HG03095 (cell line): ENCODE measurements around the gene SEPTIN14.
"Not testable (repeated sequence)": the region's sequence is repeated elsewhere in the genome, so short reads cannot be mapped to it uniquely, and the experiment has no call there.

Experiments used
- ATAC-seq: cut with Tn5 transposase; IDR thresholded peaks from one replicate; pipeline ENCODE4 v1.9.1; 2021; ENCODE audit warnings: moderate library complexity; ENCODE audit not compliant: unreplicated experiment

Gene SEPTIN14

DNA sequence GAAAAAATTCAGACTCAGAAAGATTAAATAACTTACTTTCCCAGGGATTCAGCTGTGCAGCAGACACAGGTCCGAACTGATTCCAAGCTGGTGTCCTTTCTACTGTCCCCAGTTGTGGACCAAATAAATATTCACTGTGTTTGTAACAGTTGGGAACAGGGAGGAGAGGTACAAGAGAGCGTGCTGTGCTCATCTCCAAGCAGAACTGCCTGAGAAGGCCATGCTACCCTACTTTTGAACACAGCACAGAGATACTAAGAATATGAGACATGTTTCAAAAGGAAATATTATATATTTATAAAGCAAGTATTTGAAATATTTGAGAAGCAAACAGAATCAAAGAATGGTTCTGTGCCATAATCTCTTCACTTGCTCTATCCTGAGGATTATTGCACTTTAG, at the start of gene SEPTIN14:
Gene SEPTIN14 (minus strand): TSS at position 101 of the 400 bp plus-strand sequence. CDS start 756 bp downstream, outside the sequence.
- ATAC-seq = not testable (repeated sequence)

DNA sequence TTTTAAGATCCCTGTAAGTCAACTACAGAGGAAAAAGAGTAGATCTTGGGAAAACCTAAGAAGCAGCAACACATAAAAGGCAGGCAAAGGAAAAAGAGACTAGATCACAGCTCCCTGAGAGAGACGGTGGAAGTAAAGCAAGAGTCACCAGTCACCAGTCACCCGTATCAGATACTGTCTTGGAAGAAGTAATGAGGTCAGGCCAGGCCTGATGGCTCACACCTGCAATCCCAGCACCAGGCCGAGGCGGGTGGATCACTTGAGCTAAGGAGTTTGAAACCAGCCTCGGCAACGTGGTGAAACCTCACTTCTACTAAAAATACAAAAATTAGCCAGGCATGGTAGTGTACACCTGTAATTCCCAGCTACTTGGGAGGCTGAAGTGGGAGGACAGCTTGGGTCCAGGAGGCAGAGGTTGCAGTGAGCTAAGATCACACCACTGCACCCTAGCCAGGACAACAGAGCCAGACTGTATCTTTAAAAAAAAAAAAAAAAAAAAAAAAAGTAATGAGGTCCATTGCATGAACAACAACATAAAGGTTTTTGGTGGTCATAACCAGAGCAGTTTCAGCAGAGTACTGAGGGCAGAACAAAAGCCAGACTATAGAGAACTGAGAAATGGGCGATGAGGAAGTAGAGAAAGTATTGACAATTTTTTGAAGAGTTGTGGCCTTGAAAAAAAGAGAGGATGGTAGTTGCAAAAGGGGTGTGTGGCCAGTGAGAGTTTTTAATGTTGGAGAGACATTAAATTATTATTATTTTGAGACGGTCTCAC, 41.6 kb upstream of the SEPTIN14 start:
- ATAC-seq = peak; percentile 97

DNA sequence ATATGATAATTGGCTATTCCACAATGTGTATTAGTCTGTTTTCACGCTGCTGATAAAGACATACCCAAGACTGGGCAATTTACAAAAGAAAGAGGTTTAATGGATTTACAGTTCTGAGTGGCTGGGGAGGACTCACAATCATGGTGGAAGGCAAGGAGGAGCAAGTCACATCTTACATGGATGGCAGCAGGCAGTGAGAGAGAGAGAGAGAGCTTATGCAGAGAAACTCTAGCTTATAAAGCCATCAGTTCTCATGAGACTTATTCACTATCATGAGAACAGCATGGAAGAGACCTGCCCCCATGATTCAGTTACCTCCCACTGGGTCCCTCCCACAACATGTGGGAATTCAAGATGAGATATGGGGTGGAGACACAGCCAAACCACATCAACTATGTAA, 38.5 kb upstream of the SEPTIN14 start:
- not testable (repeated sequence) for ATAC-seq

DNA sequence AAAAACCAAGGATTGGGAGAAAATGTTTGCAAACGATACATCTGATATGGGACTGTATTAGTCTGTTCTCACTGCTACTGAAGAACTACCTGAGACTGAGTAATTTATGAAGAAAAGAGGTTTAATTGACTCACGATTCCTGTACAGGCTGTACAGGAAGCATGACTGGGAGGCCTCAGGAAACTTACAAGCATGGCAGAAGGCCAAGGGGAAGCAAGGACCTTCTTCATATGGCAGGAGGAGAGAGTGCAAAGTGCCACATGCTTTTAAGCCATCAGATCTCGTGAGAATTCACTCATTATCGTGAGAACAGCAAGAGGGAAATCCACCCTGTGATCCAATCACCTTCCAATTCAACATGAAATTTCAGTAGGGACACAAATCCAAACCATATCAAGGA, 35.7 kb upstream of the SEPTIN14 start:
- ATAC-seq = no peak

DNA sequence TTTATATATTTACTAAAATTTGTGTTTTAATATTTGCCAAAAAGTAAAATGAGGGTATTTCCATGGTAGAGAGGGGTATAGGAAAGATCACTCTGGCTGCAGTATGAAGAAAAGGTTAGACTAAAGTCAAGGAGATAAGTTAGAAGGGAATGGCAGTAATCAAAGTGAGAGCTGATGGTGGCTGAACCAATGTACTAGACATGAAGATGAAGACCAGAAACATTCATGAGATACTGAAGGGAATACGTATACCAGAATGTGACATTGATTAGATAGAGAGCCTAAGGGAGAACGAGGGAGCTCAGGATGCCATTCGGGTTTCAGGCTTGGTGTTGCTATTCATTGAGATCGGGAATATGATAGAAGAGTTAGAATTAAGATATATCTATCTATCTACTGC, 32.5 kb upstream of the SEPTIN14 start:
- no peak for ATAC-seq

DNA sequence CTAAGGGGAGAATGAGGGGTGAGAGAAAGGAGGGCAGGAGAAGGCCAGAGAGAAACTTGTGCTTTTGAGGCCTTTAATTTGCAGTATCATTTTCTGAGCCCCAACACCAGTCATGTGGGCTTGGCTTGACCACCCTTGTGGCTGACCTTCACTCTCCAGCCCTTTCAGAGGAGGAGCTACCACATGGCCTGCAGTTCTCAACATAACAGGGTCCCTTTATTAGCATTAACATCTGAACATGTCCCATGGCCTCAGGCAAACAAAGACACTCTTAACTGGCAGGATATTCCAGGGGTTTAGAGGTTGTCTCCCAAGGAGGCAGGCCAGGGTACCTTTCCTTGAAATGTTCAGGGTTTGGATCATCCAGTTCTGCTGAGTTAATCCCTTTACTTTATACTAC, 31.4 kb upstream of the SEPTIN14 start:
- ATAC-seq = no peak

DNA sequence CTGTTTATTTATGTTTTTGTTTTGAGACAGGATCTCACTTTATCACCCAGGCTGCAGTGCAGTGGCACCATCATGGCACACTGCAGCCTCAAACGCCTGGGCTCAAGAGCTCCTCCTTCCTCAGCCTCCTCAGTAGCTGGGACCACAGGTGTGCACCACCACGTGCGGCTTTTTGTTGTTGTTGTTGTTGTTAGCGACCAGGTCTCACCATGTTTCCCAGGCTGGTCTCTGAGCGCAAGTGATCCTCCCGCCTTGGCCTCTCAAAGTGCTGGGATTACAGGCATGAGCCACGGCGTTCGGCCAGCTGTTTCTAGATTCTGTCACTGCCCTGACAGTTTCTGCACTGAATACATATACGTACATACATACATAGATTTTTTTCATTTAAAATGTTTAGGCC, 25.8 kb upstream of the SEPTIN14 start:
- not testable (repeated sequence) for ATAC-seq

DNA sequence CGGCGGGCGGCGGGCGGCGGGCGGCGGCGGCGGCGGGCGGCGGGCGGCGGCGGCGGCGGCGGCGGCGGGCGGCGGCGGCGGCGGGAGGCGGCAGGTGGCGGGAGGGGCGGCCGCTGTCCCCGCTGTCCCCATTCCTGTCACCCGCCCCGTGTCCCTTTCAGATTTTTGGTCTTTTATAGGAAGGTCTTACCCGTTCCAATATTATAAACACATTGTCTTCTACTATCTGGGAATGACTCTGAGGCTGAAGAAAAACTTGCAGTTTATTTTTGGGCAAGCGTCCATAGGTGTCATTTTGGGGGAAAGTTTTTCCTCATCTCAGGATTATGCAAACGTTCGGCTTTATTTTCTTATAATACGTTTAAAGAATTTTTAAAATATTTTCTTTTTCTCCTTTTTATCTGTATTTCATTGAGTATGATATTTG, 25.3 kb upstream of the SEPTIN14 start:
- ATAC-seq = no peak

DNA sequence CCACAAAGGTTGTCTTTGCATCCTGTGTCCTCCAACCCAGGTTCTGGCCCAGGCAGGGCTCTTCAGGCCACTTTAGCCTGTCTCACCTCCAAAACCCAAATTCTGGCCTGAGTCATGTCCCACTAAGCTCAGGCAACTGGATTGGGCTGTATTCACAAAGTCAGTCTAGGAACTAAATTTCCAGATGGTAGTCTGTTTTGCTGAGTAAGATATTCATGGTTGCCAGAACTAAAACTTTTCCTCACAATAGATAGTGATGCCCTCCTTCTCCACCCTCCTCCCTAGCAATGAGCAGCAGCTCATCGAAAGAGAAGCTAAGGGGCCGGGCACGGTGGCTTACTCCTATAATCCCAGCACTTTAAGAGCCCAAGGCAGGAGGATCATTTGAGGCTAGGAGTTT, 21.8 kb upstream of the SEPTIN14 start:
- no peak for ATAC-seq

DNA sequence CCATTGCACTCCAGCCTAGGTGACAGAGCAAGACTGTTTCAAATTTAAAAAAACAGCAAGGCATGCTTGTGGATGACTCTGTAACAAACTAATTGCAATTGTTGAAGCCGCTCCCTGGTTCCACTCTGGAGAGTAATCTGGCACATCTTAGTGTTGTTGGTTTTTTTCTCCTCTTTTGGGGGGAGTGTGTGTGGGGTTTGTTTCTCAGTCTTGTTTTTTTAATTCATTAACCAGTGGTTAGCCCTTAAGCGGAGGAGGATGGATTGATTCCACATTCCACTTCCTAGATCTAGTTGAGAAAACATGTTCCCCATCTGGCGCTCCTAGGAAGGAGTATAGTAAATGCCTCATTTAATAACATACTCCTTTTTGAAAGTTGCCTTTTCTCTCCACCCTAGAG, 16.1 kb upstream of the SEPTIN14 start:
- no peak for ATAC-seq

DNA sequence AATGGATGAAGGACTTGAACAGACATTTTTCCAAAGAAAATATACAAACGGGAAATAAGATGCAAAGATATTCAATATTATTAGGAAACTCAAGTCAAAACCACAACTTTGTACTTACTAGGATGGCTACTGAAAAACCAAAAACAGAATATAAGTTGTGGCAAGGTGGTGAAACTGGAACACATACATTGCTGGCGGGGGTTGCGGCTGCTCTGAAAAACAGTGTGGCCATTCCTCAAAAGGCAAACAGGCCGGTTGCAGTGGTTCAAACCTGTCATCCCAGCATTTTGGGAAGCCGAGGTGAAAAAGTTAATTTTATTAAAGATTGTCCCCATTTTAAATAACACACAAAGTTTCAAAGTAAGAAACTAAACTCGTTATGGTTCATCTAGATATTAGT, 14.8 kb upstream of the SEPTIN14 start:
- ATAC-seq = no peak

DNA sequence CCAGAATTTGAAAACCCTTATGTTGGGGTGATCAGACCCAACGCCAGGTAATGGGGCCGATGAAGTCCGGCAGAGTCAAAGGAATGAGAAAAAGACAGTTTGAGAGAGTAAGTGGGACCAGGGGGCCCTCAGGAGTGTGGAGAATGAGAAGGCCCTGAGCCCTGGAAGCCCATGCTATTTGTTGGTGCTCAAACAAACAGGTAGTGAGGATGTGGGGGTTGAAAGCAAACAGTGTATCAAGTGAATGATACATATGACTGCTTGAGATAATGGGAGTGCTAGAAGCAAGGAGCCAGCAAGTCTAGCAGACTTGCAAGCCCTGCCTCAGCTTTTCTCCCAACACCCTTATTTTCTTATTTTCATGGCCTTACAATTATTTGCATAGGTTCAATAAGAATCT, 11.2 kb upstream of the SEPTIN14 start:
- no peak for ATAC-seq

DNA sequence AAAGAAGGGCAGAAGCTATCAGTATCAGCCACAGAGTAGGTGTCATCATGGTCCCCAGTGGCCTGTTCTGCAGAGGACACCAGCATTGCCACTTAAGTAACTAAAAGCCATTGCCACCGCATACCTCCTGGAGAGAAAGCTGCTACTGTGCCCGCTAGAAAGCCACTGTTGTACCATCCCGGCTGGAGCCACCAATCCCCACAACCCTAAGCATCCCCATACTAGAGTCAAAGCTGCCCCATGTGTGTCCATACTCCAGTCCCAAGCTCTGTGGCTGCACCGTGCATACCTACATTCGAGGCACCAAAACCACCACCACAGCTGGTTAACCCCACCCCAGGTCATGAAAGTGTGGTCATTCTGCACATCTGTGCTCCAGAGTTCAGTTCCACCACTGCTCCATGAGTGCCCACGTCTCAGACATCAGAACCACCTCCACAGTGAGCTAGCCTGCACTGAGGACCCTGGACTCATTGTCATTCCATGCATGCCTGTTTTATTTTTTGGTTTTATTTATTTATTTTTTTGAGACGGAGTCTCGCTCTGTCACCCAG, 9.5 kb upstream of the SEPTIN14 start:
- ATAC-seq = no peak

DNA sequence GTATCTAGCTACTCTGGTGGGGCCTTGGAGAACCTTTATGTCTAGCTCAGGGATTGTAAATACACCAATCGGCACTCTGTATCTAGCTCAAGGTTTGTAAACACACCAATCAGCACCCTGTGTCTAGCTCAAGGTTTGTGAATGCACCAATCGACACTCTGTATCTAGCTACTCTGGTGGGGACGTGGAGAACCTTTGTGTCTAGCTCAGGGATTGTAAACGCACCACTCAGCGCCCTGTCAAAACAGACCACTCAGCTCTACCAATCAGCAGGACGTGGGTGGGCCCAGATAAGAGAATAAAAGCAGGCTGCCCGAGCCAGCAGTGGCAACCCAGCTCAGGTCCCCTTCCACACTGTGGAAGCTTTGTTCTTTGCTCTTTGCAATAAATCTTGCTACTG, 6.4 kb upstream of the SEPTIN14 start:
- ATAC-seq = not testable (repeated sequence)

DNA sequence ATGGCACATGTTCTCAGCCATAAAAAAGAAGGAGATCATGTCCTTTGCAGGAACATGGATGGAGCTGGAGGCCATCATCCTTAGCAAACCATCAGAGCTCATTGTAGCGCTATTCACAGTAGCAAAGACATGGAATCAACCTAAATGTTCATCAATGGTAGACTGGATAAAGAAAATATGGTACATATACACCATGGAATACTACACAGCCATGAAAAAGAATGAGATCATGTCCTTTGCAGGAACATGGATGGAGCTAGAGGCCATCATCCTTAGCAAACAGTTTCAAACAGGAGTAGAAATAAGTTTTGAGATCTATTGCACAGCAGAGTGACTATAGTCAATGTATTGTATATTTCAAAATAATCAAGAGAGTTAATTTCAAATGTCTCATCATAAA, 17.4 kb downstream of the SEPTIN14 start:
- ATAC-seq = not testable (repeated sequence)

DNA sequence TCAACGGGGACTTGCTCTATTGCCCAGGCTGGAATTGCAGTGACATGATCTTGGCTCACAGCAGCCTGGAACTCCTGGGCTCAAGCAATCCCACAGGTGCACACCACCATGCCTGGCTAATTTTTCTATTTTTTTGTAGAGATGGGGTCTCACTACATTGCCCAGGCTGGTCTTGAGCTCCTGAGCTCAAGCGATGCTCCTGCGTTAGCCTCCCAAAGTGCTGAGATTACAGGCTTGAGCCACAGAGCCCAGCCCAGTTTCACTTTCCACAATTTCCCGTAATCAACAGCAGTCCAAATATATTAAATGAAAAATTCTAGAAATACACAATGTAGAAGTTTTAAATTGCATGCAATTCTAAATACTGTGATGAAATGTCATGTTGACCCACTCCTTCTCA, 24.0 kb downstream of the SEPTIN14 start:
- no peak for ATAC-seq

DNA sequence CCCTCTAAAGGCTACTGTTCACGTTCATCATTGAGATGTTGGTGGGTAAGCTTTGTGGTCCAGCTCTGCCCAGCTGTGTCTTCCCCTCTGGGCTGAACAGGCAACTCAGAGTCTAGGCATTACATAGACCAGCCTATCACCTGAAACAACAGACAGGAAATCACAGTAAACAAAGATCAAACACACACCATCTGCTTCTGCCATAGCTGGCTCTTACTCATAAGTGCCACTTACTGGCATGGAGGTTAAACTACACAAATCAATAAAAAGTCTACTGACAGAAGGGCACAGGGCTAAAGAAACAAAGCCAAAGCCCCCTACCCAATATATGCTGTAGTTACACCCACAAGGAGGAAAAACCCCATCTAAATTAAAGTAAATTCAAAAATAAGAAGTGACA, 35.0 kb downstream of the SEPTIN14 start:
- ATAC-seq = no peak

DNA sequence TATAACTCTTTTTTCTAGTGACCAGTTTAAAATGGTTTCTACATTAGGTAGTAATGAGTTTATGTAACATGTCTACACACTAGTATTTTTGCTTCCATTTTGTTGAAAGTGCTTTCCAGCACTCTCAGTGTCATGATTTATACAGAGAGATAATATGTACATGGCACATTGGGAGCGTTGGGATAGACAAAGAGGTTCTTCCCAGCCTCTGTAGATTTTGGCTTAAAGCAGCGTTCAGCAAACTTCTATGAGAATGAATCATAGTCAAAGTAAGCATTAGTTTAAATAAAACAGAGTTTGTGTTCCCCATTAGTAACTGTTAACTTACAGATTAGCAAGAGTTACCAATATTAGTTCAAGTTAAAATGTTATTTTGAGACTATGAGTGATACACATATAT, 43.9 kb downstream of the SEPTIN14 start:
- no peak for ATAC-seq

DNA sequence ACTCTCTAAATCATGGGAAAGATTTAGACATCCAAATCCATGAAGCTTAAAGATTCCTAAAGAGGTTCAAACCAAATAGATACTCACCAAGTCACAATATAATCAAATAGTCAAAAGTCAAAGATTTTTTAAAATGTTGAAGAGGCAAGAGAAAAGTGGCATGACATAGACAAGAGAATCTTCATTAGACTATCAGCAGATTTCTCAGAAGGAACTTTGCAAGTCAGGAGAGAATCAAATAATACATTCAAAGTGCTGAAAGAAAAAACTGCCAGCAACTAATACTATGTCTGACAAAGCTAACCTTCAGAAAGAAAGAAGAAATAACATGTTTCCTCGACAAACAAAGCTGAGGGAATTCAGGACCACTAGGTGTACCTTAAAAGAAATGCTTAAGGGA, 65.3 kb downstream of the SEPTIN14 start:
- not testable (repeated sequence) for ATAC-seq

DNA sequence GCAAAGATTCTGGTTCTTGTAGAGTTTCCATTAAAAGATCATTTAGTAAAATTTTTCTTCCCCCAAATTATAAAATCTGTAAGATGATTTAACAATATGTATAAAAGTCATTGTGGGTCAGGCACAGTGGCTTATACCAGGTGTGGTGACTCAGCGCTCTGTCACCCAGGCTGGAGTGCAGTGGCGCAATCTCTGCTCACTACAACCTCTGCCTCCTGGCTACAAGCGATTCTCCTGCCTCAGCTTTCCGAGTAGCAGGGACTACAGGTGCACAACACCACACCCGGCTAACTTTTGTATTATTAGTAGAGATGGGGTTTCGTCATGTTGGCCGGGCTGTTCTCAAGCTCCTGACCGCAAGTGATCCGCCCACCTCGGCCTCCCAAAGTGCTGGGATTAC, 68.0 kb downstream of the SEPTIN14 start:
- ATAC-seq = no peak

DNA sequence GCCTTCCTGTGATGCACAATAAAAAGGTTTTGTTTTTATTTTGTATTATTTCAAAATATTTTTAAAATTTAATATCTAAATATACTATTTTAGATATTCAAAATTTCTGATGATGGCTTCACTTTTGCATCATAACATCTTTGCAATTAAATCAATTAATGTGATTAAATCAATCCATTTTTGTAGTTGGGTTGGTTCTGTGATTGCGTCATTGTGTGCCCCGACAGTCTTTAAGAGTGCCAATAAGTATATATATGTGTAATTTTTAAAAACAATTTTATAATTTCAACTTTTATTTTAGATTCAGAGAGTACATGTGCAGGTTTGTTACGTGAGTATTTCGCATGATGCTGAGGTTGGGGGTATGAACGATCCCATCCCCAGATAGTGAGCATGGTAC, 70.5 kb downstream of the SEPTIN14 start:
- ATAC-seq = no peak

DNA sequence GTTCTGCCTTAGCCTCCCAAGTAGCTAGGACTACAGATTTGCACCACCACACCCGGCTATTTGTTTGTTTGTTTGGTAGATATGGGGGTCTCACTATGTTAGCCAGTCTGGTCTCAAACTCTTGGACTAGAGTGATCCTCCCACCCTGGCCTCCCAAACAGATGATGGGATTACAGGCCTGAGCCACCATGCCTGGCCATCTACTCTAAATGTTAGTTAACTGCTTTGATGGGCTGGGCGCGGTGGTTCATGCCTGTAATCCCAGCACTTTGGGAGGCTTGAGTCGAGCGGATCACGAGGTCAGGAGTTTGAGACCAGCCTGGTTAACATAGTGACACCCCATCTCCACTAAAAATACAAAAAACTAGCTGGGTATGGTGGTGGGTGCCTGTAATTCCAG, 74.8 kb downstream of the SEPTIN14 start:
- ATAC-seq = no peak

DNA sequence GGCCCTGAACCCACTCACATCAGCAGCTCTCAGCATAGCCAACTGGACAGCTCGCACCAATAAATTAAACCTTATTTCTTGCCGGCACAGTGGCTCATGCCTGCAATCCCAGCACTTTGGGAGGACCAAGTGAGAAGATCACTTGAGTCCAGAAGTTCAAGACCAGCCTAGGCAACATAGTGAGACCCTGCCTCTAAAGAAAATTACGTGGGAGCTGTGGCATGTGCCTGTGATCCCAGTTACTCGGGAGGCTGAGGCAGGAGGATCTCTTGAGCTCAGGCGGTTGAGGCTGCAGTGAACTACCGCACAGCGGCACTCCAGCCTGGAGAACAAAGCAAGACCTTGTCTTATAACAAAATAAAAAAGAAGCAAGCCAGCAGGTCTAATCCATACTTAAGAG, 75.7 kb downstream of the SEPTIN14 start:
- ATAC-seq = no peak
